Adrenal gland (tissue), 5 donors: ENCODE data around the gene ANXA8.

Source experiments
- CTCF ChIP-seq, 6 experiments: fragments of 450-650 bp in 4 of 6; fragments of 200-600 bp in 2 of 6; sonication (generic) in 1 of 6; IDR thresholded peaks; 1 replicate in 5 of 6; 2 replicates in 1 of 6; pipeline versions ENCODE4 v1.5.1 to v1.8.0; 2016 to 2021; ENCODE audit warnings: antibody characterized with exemption in 6 of 6, mild to moderate bottlenecking in 2 of 6, moderate library complexity in 1 of 6
- POLR2A ChIP-seq, 2 donors: fragments of 450-650 bp; IDR thresholded peaks; one replicate each; pipeline ENCODE4 v1.6.1; 2017; ENCODE audit warnings: antibody characterized with exemption in 2 of 2, mild to moderate bottlenecking in 2 of 2, moderate library complexity in 1 of 2
- donor health status: DM: no; HTN: no; CAD: no.

- TF ChIP-seq POLR2A (IDR thresholded peaks at IDR 0.05), result no peak
- no peak for TF ChIP-seq CTCF (IDR thresholded peaks at IDR 0.05)
Measured at GRCh38 chr10:47423476-47423875, 60.4 kb downstream of the ANXA8 start.
